CD4-positive, alpha-beta T cell (primary cell): ENCODE results near the gene BORCS8. TPM values are rescaled to one million over a fixed set of nuclear protein-coding genes. Genes with fewer than 3 reads are reported as not detected.
A peak's percentile ranks its signal among the peaks of the same experiment; 100 is the strongest.

Experiments
- ATAC-seq: fragments of 200-7000 bp; cut with Tn5 transposase; one replicate; pipeline ENCODE4 v1.10.0; 2022; ENCODE audit warnings: mild to moderate bottlenecking; ENCODE audit not compliant: poor library complexity
- CTCF ChIA-PET: fragments of 350-600 bp; sonication (Branson Sonifier 250); formaldehyde crosslinking; loops from one replicate; lab custom pipeline; 2021; ENCODE audit warnings: antibody characterized with exemption, inconsistent platforms; lab: Charles Lee
- POLR2A ChIA-PET: fragments of 350-600 bp; sonication (Branson Sonifier 250); formaldehyde crosslinking; loops from one replicate; lab custom pipeline; 2021; ENCODE audit warnings: antibody characterized with exemption, inconsistent platforms; lab: Charles Lee
- DNase-seq, 14 experiments: peaks; one replicate each; pipeline ENCODE4 v3.0.0-alpha.2; 2013 to 2020; ENCODE audit warnings: mixed read lengths in 2 of 14
- H3K27ac ChIP-seq, 2 donors: one replicate each; pipeline versions ENCODE4 v1.5.1 to v1.7.0; 2013; ENCODE audit warnings: low read length in 2 of 2, low read depth in 1 of 2, mild to moderate bottlenecking in 1 of 2
- H3K27me3 ChIP-seq, 2 experiments: 1 replicate in 1 of 2; 2 replicates in 1 of 2; pipeline versions ENCODE4 v1.6.1 to v1.7.0; 2013; ENCODE audit warnings: low read length in 2 of 2, control low read depth in 1 of 2, mild to moderate bottlenecking in 1 of 2, moderate library complexity in 1 of 2; ENCODE audit not compliant: insufficient read depth in 2 of 2, control insufficient read depth in 1 of 2
- H3K36me3 ChIP-seq: one replicate; pipeline ENCODE4 v1.6.1; 2013; ENCODE audit warnings: low read length, control low read depth; ENCODE audit not compliant: insufficient read depth
- H3K4me1 ChIP-seq: one replicate; pipeline ENCODE4 v1.6.1; 2013; ENCODE audit warnings: low read length, control low read depth; ENCODE audit not compliant: insufficient read depth
- H3K4me3 ChIP-seq: one replicate; pipeline ENCODE4 v1.5.1; 2013; ENCODE audit warnings: mild to moderate bottlenecking, low read length, moderate library complexity
- H3K9me3 ChIP-seq, 2 experiments: 1 replicate in 1 of 2; 2 replicates in 1 of 2; pipeline versions ENCODE4 v1.6.1 to v1.7.0; 2013; ENCODE audit warnings: low read length in 2 of 2, mild to moderate bottlenecking in 2 of 2, control low read depth in 1 of 2, moderate library complexity in 1 of 2; ENCODE audit not compliant: control insufficient read depth in 1 of 2, insufficient read depth in 1 of 2
- H3K27ac Mint-ChIP-seq: one replicate; pipeline ENCODE4 v1.8.0; 2020; ENCODE audit warnings: mixed read lengths
- H3K27me3 Mint-ChIP-seq: one replicate; pipeline ENCODE4 v1.8.0; 2021; ENCODE audit warnings: mixed read lengths
- H3K36me3 Mint-ChIP-seq: one replicate; pipeline ENCODE4 v1.8.0; 2021; ENCODE audit warnings: low read depth, mixed read lengths
- H3K4me1 Mint-ChIP-seq: one replicate; pipeline ENCODE4 v1.8.0; 2021; ENCODE audit warnings: low read depth, mixed read lengths
- H3K4me3 Mint-ChIP-seq: one replicate; pipeline ENCODE4 v1.8.0; 2020; ENCODE audit warnings: mild to moderate bottlenecking, mixed read lengths
- H3K9me3 Mint-ChIP-seq: one replicate; pipeline ENCODE4 v1.8.0; 2020; ENCODE audit warnings: mixed read lengths
- intact Hi-C, 2 experiments: fragments of 100-400 bp; cut with DNase I in 1 of 2; cut with micrococcal nuclease in 1 of 2; formaldehyde crosslinking; loops; one replicate each; pipeline versions ENCODE4 v1.15.1 to v1.9.0; 2023 to 2025; cut with DNase I, micrococcal nuclease
- total RNA-seq, 174 experiments: library from RNA in 2 of 174; stranded (reverse) in 2 of 174; gene quantifications; one replicate each; pipeline ENCODE4 v1.2.3 and lab custom pipeline; 2021 to 2026
- TF ChIP-seq, protein P1 (sequence below): fragments of 200-600 bp; IDR thresholded peaks from one replicate; pipeline ENCODE4 v1.8.0; 2022; ENCODE audit warnings: antibody characterized with exemption, mild to moderate bottlenecking

Gene BORCS8
- total RNA-seq, 2 experiments from 2014 or later: 12.0 to 15.0 TPM

DNA sequence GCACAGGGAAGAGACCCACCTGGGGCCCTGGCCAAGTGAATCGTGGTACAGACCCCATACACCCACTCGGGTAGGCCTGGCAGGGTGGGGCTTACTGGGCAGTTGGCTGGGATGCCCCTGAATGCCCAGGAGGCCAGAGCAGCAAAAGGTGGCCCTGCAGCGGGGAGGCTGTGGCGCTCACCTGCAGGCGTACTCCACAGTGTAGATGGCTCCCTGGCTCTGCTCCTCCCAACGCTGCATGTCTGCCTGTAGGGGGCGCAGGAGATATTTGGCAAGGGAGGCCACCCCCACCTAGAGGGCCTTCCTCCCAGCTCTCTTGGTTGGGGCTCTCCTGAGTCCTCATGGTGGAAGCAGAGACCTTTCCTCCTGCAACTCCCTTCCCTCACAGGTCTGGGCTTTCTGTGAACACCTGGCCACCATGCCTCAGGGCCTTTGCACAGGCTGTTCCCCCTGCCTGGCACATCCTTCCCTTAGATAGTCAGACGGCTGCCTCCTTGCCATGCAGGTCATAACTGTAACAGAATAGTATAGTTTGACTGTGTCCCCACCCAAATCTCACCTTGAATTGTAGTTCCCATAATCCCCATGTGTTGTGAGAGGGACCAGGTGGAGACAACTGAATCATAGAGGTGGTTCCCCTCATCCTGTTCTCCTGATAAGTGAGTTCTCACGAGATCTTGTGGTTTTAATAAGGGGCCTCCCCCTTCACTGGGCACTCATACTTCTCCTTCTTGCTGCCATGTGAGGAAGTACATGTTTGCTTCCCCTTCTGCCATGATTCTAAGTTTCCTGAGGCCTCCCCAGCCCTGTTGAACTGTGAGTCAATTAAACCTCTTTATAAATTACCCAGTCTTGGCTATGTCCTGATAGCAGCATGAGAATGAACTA, 5.9 kb downstream of the BORCS8 start:
- Histone ChIP-seq H3K36me3 (peaks cover 43% of the 10 kb centered on the region), H3K27ac (no peak overlapping the region), H3K9me3 (no peaks in the 10 kb centered on the region), H3K27me3 (no peaks in the 10 kb centered on the region), H3K4me1 (peaks cover 25% of the 10 kb centered on the region), H3K4me3 (no peak overlapping the region)
- ATAC-seq (peak; percentile 90), DNase-seq (peak; percentile 43 to 81 (median 54))
- peaks cover 29% of the 10 kb centered on the region for H3K4me1 Mint-ChIP-seq
- no peaks in the 10 kb centered on the region for H3K27me3 Mint-ChIP-seq
- H3K4me3 Mint-ChIP-seq: peak overlapping the region; percentile 34
- no peak overlapping the region for H3K27ac Mint-ChIP-seq
- H3K9me3 Mint-ChIP-seq: no peaks in the 10 kb centered on the region
- TF ChIP-seq, protein P1, sequence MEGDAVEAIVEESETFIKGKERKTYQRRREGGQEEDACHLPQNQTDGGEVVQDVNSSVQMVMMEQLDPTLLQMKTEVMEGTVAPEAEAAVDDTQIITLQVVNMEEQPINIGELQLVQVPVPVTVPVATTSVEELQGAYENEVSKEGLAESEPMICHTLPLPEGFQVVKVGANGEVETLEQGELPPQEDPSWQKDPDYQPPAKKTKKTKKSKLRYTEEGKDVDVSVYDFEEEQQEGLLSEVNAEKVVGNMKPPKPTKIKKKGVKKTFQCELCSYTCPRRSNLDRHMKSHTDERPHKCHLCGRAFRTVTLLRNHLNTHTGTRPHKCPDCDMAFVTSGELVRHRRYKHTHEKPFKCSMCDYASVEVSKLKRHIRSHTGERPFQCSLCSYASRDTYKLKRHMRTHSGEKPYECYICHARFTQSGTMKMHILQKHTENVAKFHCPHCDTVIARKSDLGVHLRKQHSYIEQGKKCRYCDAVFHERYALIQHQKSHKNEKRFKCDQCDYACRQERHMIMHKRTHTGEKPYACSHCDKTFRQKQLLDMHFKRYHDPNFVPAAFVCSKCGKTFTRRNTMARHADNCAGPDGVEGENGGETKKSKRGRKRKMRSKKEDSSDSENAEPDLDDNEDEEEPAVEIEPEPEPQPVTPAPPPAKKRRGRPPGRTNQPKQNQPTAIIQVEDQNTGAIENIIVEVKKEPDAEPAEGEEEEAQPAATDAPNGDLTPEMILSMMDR: peak; percentile 58
- CTCF ChIA-PET: interaction anchor here (1.0 kb wide), 2 partner anchors 39 to 304 kb away, joined by 3 to 6 read pairs; no protein-coding TSS in a partner anchor
- peaks cover 44% of the 10 kb centered on the region for H3K36me3 Mint-ChIP-seq
- intact Hi-C loops: loop anchor here (1.0 to 5.0 kb wide), 2 partner anchors 39 to 306 kb away; no protein-coding TSS in a partner anchor
- POLR2A ChIA-PET: no interaction called here

DNA sequence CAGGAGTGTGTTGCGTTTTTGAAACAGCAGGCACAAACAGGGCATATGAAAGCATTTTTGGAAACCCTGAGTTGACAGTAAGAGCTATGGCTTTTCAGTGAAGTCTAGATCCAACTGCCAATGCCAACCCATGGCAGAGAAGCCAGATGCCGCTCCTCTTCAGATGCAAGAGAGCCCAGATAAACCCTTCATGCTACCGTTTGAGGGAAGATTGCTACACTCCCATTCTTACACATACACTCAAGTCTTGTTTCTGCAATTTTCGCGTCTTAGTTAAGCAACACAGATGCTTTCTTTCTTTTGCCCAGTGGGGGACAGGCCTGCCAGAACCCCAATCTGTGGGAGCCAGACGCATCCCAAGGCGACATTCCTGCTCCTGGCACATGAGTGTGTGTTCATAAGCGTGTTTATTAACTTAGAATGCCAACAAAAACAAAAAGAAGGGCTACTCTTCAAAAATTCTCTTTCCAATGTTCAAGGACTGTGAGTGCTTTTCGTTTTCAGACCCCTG, 10.4 kb downstream of the BORCS8 start:
- Histone ChIP-seq H3K27ac (no peak overlapping the region), H3K4me3 (no peak overlapping the region), H3K9me3 (no peaks in the 10 kb centered on the region), H3K27me3 (no peaks in the 10 kb centered on the region), H3K36me3 (peaks cover 67% of the 10 kb centered on the region), H3K4me1 (no peaks in the 10 kb centered on the region)
- H3K27ac Mint-ChIP-seq: no peak overlapping the region
- TF ChIP-seq, protein P1: no peak
- DNase-seq: no peak
- CTCF ChIA-PET: no interaction called here
- H3K4me3 Mint-ChIP-seq: no peak overlapping the region
- peaks cover 49% of the 10 kb centered on the region for H3K36me3 Mint-ChIP-seq
- H3K9me3 Mint-ChIP-seq: no peaks in the 10 kb centered on the region
- peaks cover 7% of the 10 kb centered on the region for H3K4me1 Mint-ChIP-seq
- no peak for ATAC-seq
- POLR2A ChIA-PET: no interaction called here
- intact Hi-C loops: no loop called here
- no peaks in the 10 kb centered on the region for H3K27me3 Mint-ChIP-seq

- ATAC-seq (no peak), DNase-seq (no peak)
- Mint-ChIP-seq H3K36me3 (peaks cover 42% of the 10 kb centered on the region), H3K4me1 (no peaks in the 10 kb centered on the region), H3K27me3 (no peaks in the 10 kb centered on the region), H3K27ac (no peak overlapping the region), H3K9me3 (no peaks in the 10 kb centered on the region), H3K4me3 (no peak overlapping the region)
- Histone ChIP-seq H3K36me3 (peaks cover 60% of the 10 kb centered on the region), H3K4me1 (no peaks in the 10 kb centered on the region), H3K4me3 (no peak overlapping the region), H3K27ac (no peak overlapping the region), H3K27me3 (no peaks in the 10 kb centered on the region), H3K9me3 (no peaks in the 10 kb centered on the region)
- ChIA-PET POLR2A (no interaction called here), CTCF (no interaction called here)
- intact Hi-C loops: no loop called here
- TF ChIP-seq, protein P1: no peak
Observed at GRCh38 chr19:19179548-19180441, 12.2 kb downstream of the BORCS8 start.
